SK-N-SH treated with all-trans-retinoic acid at 6 μM for 48 hours (cell line): ENCODE results near the gene RNF40.

Experiments used
- ATAC-seq: fragments of 200-7000 bp; cut with Tn5 transposase; 3 replicates; pipeline ENCODE4 v1.9.1; 2020; ENCODE audit warnings: mild to moderate bottlenecking, moderate library complexity
- ARNTL ChIP-seq: fragments of 450-650 bp; formaldehyde crosslinking; IDR thresholded peaks from 2 replicates; pipeline ENCODE4 v1.5.0; 2020; ENCODE audit warnings: low read depth, mild to moderate bottlenecking, moderate library complexity, borderline replicate concordance
- BACH2 ChIP-seq: fragments of 250-450 bp; sonication (Bioruptor Pico); IDR thresholded peaks from 2 replicates; pipeline ENCODE4 v1.9.0; 2021; ENCODE audit warnings: mild to moderate bottlenecking, borderline replicate concordance
- CSDC2 ChIP-seq: fragments of 250-450 bp; sonication (Bioruptor Pico); IDR thresholded peaks from 2 replicates; pipeline ENCODE4 v1.5.0; 2020; ENCODE audit warnings: mild to moderate bottlenecking, moderate library complexity
- ESRRG ChIP-seq: fragments of 250-450 bp; sonication (Bioruptor Pico); IDR thresholded peaks from 2 replicates; pipeline ENCODE4 v1.6.1; 2021; ENCODE audit warnings: mild to moderate bottlenecking
- GLIS3 ChIP-seq: fragments of 250-450 bp; sonication (Bioruptor Pico); IDR thresholded peaks from 2 replicates; pipeline ENCODE4 v1.5.0; 2020; ENCODE audit warnings: mild to moderate bottlenecking, moderate library complexity
- PPARA ChIP-seq: fragments of 250-450 bp; sonication (Bioruptor Pico); IDR thresholded peaks from 2 replicates; pipeline ENCODE4 v1.5.0; 2020; ENCODE audit warnings: mild to moderate bottlenecking, borderline replicate concordance
- RARB ChIP-seq: fragments of 250-450 bp; sonication (Bioruptor Pico); IDR thresholded peaks from 2 replicates; pipeline ENCODE4 v1.8.0; 2021; ENCODE audit warnings: mild to moderate bottlenecking, moderate library complexity
- TCF4 ChIP-seq: fragments of 250-450 bp; sonication (Bioruptor Pico); IDR thresholded peaks from 2 replicates; pipeline ENCODE4 v1.8.0; 2021; ENCODE audit warnings: mild to moderate bottlenecking, moderate library complexity, borderline replicate concordance
- TOX ChIP-seq: fragments of 250-450 bp; sonication (Bioruptor Pico); IDR thresholded peaks from 2 replicates; pipeline ENCODE4 v1.8.0; 2021; ENCODE audit warnings: mild to moderate bottlenecking, moderate library complexity, borderline replicate concordance
- ZC3H10 ChIP-seq: fragments of 250-450 bp; sonication (Bioruptor Pico); IDR thresholded peaks from 2 replicates; pipeline ENCODE4 v1.5.1; 2021; ENCODE audit warnings: mild to moderate bottlenecking, moderate library complexity
- ZFP3 ChIP-seq: fragments of 250-450 bp; sonication (Bioruptor Pico); IDR thresholded peaks from 2 replicates; pipeline ENCODE4 v1.5.0; 2020; ENCODE audit warnings: mild to moderate bottlenecking, moderate library complexity
- ZFP30 ChIP-seq: fragments of 450-650 bp; formaldehyde crosslinking; IDR thresholded peaks from 2 replicates; pipeline ENCODE4 v1.5.0; 2022; ENCODE audit warnings: mild to moderate bottlenecking, moderate library complexity
- ZNF70 ChIP-seq: fragments of 450-650 bp; formaldehyde crosslinking; IDR thresholded peaks from 2 replicates; pipeline ENCODE4 v1.5.0; 2020; ENCODE audit warnings: mild to moderate bottlenecking, moderate library complexity
- ZNF8 ChIP-seq: fragments of 450-650 bp; formaldehyde crosslinking; IDR thresholded peaks from 2 replicates; pipeline ENCODE4 v1.5.0; 2020; ENCODE audit warnings: mild to moderate bottlenecking, moderate library complexity
- TF ChIP-seq, protein P1 (sequence below): fragments of 250-450 bp; sonication (Bioruptor Pico); IDR thresholded peaks from 2 replicates; pipeline ENCODE4 v1.5.1; 2021; ENCODE audit warnings: mild to moderate bottlenecking, moderate library complexity
- TF ChIP-seq, protein P2 (sequence below): fragments of 250-450 bp; sonication (Bioruptor Pico); IDR thresholded peaks from 2 replicates; pipeline ENCODE4 v1.5.1; 2020; ENCODE audit warnings: low read depth, mild to moderate bottlenecking, moderate library complexity
- TF ChIP-seq, protein P3 (sequence below): fragments of 250-450 bp; sonication (Bioruptor Pico); IDR thresholded peaks from 2 replicates; pipeline ENCODE4 v1.8.0; 2020; ENCODE audit warnings: mild to moderate bottlenecking, moderate library complexity, borderline replicate concordance
- TF ChIP-seq, protein P4 (sequence below): fragments of 250-450 bp; sonication (Bioruptor Pico); IDR thresholded peaks from 2 replicates; pipeline ENCODE4 v1.8.0; 2021; ENCODE audit warnings: low read depth, mild to moderate bottlenecking, moderate library complexity, borderline replicate concordance
- TF ChIP-seq, protein P5 (sequence below): fragments of 250-450 bp; sonication (Bioruptor Pico); IDR thresholded peaks from 2 replicates; pipeline ENCODE4 v1.5.0; 2020; ENCODE audit warnings: mild to moderate bottlenecking, moderate library complexity

The RNF40 gene

DNA sequence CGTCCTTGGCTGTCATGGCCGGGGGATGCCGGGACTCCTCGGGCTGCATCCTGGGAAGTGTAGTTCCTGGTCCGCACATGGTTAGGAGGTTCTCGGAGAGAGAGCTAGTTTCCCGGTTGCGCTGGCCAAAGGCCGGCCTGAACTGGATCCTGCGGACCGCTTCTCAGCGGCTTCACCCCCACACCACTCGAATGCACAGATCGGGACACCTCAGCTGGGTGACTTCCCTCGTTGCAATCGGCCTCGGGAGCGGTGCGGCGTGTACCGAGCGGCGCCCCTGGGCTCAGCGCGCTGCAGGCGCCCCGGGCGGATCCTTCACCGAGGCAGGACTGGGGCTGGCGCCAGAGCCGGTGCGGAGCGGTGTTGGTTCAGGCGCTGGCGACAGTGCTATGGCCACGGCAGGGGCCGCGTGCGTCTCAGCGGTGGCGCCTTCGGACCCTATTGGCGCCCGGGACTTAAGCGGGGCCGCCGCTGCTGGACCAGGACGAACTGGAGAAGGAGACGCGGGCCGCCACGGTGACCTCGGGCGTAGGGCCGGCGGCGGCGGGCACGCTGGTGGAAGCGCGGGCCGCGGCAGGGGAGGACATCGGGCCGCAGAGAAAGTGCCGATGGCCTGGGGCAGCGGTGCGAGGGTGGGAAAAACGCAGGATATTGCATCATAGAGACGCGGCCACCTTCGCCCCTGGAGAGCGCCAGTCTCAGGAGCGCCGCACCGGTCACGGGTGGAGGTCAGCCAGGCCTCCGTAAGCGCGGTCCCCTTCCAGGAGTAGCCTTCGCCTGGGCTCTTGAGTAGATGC lies 13.5 kb downstream of the RNF40 start (continued):
- TF ChIP-seq, protein P1, sequence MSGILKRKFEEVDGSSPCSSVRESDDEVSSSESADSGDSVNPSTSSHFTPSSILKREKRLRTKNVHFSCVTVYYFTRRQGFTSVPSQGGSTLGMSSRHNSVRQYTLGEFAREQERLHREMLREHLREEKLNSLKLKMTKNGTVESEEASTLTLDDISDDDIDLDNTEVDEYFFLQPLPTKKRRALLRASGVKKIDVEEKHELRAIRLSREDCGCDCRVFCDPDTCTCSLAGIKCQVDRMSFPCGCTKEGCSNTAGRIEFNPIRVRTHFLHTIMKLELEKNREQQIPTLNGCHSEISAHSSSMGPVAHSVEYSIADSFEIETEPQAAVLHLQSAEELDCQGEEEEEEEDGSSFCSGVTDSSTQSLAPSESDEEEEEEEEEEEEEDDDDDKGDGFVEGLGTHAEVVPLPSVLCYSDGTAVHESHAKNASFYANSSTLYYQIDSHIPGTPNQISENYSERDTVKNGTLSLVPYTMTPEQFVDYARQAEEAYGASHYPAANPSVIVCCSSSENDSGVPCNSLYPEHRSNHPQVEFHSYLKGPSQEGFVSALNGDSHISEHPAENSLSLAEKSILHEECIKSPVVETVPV (CRISPR knock-in tag): no peak
- 0 out of 2 replicates have a peak, but pooled peaks have one; percentile 18 for TF ChIP-seq ZFP3
- 0 out of 2 replicates have a peak, but pooled peaks have one; percentile 17 for TF ChIP-seq CSDC2 (CRISPR knock-in tag)
- no peak for TF ChIP-seq ARNTL (CRISPR knock-in tag)

DNA sequence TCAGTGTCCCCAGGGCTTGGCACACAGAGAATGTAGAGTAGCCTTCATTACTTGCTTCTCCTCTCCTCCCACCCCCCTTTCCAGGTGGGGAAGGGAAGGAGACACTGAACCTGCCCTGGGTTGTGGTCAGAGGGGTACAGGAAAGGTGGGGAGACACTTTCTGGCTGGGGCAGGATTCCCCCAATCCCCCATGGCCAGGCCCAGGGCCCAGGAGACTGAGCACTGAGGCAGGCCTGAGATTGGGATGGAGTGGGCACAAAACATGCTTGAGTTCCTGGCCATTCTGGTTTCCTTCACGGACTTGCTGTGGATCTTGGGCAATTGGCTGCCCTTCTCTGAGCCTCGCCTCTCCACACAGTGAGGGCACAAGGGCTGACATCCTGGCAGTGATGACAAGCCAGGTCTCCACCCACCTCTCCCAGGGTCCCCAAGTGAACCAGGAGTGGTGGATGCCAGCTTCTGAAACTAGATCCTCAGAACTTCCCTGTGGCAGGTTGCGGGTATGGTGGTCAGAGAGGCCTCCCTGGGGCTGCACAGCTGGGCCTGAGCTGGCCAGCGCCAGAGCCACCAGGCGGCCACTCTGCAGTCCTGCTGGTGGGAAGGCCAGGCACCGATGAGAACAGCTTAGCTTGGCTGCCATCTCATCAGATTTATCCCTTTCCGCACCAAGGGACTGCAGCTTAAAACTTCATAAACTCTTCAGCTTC lies 15.6 kb downstream of the RNF40 start:
- TF ChIP-seq, protein P2, sequence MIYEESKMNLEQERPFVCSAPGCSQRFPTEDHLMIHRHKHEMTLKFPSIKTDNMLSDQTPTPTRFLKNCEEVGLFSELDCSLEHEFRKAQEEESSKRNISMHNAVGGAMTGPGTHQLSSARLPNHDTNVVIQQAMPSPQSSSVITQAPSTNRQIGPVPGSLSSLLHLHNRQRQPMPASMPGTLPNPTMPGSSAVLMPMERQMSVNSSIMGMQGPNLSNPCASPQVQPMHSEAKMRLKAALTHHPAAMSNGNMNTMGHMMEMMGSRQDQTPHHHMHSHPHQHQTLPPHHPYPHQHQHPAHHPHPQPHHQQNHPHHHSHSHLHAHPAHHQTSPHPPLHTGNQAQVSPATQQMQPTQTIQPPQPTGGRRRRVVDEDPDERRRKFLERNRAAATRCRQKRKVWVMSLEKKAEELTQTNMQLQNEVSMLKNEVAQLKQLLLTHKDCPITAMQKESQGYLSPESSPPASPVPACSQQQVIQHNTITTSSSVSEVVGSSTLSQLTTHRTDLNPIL: no peak
- TF ChIP-seq, protein P1 (CRISPR knock-in tag): no peak
- no peak; the same call in 1 of the 2 replicates for TF ChIP-seq GLIS3 (CRISPR knock-in tag)
- TF ChIP-seq CSDC2 (CRISPR knock-in tag): no peak
- TF ChIP-seq ZNF8 (CRISPR knock-in tag): no peak
- no peak for TF ChIP-seq ZNF70 (CRISPR knock-in tag)
- TF ChIP-seq, all 23 proteins: peak for 0
- no peak for ATAC-seq

DNA sequence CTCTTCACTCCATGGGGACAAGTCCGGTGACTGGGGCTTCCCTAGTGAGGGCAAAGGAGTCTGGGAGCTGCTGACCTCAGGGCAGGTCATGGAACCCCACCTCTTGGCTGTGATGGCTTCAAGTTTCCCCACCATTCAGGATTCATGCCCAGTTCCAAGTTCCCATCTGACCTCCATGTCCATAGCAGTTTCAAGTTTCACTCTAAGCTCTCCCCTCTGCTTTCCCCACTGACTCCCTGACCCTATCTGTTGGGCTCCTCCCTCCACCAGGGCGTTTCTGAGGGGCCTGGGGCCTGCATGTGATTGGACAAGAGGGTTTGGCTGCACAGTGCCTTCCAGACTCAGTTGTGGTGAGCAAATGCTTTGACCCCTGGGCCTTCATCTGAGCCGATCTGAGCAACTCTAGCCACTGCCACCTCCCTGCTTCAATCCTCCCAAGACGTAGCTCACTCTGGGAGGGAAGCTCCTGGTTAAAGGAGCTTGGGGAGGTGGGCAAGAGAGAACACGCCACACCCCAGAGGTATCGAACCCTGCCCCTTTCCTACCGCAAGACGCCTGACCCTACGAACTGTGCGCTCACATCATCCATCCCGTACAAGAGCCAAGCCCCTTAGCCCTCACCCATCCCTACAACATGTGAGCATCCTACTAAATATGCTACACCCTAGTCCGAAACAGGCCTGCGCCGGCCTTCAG lies 16.6 kb downstream of the RNF40 start:
- TF ChIP-seq TOX (CRISPR knock-in tag) (no peak), ARNTL (CRISPR knock-in tag) (no peak), TCF4 (CRISPR knock-in tag) (no peak), ZC3H10 (CRISPR knock-in tag) (no peak), ZFP3 (no peak), ZFP30 (CRISPR knock-in tag) (no peak), ZNF8 (CRISPR knock-in tag) (no peak), BACH2 (CRISPR knock-in tag) (no peak), RARB (CRISPR knock-in tag) (no peak), CSDC2 (CRISPR knock-in tag) (no peak), PPARA (no peak), ESRRG (CRISPR knock-in tag) (no peak)
- TF ChIP-seq, protein P3, sequence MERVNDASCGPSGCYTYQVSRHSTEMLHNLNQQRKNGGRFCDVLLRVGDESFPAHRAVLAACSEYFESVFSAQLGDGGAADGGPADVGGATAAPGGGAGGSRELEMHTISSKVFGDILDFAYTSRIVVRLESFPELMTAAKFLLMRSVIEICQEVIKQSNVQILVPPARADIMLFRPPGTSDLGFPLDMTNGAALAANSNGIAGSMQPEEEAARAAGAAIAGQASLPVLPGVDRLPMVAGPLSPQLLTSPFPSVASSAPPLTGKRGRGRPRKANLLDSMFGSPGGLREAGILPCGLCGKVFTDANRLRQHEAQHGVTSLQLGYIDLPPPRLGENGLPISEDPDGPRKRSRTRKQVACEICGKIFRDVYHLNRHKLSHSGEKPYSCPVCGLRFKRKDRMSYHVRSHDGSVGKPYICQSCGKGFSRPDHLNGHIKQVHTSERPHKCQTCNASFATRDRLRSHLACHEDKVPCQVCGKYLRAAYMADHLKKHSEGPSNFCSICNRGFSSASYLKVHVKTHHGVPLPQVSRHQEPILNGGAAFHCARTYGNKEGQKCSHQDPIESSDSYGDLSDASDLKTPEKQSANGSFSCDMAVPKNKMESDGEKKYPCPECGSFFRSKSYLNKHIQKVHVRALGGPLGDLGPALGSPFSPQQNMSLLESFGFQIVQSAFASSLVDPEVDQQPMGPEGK (CRISPR knock-in tag): no peak
- TF ChIP-seq, protein P4, sequence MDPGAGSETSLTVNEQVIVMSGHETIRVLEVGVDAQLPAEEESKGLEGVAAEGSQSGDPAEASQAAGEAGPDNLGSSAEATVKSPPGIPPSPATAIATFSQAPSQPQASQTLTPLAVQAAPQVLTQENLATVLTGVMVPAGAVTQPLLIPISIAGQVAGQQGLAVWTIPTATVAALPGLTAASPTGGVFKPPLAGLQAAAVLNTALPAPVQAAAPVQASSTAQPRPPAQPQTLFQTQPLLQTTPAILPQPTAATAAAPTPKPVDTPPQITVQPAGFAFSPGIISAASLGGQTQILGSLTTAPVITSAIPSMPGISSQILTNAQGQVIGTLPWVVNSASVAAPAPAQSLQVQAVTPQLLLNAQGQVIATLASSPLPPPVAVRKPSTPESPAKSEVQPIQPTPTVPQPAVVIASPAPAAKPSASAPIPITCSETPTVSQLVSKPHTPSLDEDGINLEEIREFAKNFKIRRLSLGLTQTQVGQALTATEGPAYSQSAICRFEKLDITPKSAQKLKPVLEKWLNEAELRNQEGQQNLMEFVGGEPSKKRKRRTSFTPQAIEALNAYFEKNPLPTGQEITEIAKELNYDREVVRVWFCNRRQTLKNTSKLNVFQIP: no peak
- TF ChIP-seq, protein P5, sequence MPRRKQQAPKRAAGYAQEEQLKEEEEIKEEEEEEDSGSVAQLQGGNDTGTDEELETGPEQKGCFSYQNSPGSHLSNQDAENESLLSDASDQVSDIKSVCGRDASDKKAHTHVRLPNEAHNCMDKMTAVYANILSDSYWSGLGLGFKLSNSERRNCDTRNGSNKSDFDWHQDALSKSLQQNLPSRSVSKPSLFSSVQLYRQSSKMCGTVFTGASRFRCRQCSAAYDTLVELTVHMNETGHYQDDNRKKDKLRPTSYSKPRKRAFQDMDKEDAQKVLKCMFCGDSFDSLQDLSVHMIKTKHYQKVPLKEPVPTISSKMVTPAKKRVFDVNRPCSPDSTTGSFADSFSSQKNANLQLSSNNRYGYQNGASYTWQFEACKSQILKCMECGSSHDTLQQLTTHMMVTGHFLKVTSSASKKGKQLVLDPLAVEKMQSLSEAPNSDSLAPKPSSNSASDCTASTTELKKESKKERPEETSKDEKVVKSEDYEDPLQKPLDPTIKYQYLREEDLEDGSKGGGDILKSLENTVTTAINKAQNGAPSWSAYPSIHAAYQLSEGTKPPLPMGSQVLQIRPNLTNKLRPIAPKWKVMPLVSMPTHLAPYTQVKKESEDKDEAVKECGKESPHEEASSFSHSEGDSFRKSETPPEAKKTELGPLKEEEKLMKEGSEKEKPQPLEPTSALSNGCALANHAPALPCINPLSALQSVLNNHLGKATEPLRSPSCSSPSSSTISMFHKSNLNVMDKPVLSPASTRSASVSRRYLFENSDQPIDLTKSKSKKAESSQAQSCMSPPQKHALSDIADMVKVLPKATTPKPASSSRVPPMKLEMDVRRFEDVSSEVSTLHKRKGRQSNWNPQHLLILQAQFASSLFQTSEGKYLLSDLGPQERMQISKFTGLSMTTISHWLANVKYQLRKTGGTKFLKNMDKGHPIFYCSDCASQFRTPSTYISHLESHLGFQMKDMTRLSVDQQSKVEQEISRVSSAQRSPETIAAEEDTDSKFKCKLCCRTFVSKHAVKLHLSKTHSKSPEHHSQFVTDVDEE (CRISPR knock-in tag): no peak
- TF ChIP-seq, protein P2: no peak
- TF ChIP-seq, all 23 proteins: peak for 0
- no peak for ATAC-seq
